ENCODE results near the gene LGI4. TPM values are rescaled to one million over a fixed set of nuclear protein-coding genes. Genes with fewer than 3 reads are reported as not detected.

Gene LGI4
- total RNA-seq, 1 donor from 2014 or later, result 0.20 TPM

DNA sequence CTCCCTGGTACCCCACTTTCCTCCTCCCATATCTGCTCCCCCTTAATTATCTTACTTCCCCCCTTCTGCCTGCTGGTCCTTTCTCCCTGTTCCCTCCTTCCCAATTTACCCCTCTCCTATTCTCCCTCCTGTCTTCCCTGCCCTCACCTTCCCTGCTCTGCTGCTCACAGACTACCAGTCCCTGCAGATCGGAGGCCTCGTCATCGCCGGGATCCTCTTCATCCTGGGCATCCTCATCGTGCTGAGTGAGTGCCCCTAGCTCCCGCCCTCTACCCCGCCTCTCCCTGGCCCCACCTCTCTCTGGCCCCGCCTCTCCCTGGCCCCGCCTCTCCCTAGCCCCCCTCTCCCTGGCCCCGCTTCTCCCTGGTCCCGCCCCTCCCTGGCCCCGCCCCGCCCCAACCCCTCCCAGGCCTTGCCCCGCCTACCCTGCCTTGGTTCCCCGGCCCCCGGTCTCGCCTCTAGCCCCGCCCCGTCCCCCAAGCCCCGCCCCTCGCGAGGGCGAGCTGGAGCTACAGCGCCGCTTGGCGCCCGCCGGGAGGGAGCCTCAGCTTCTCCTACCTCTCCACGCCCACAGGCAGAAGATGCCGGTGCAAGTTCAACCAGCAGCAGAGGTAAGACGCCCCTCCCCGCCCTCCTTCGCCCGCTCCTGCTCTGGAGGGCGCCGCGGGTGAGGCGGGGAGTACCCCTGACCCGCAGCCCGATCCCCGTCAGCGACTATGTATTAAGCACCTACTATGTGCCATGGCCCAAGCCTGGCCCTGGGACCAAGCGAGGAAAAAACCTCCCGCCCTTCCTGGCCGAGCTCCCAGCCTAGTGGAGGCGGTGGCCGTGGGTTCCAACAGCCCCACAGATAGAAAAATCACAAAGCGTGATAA lies 6.3 kb upstream of the LGI4 start:
- Histone ChIP-seq H3K9me3 (ENCODE audit: insufficient read depth, low read depth, low read length) (no peaks in the 10 kb centered on the region), H3K9ac (ENCODE audit: low read length) (no peak overlapping the region), H3K36me3 (ENCODE audit: insufficient read depth, low read length) (no peaks in the 10 kb centered on the region), H3K79me2 (ENCODE audit: insufficient read depth, low read length) (no peaks in the 10 kb centered on the region), H2AFZ (ENCODE audit: low read depth, low read length) (no peak overlapping the region), H3K27me3 (ENCODE audit: insufficient read depth, low read length) (peaks cover 30% of the 10 kb centered on the region), H3K4me2 (ENCODE audit: low read length) (peak overlapping the region; percentile 60), H3K4me1 (ENCODE audit: insufficient read depth, low read length) (peaks cover 4% of the 10 kb centered on the region), H3K4me3 (ENCODE audit: insufficient read depth, low read depth, low read length) (no peak overlapping the region), H3K27ac (ENCODE audit: low read depth, low read length) (no peak overlapping the region), H4K20me1 (ENCODE audit: insufficient read depth, low read length) (peaks cover 4% of the 10 kb centered on the region)
- Mint-ChIP-seq H3K27ac (ENCODE audit: unreplicated experiment) (no peak overlapping the region), H3K27me3 (ENCODE audit: low read depth, unreplicated experiment) (peaks cover 39% of the 10 kb centered on the region), H3K4me3 (ENCODE audit: unreplicated experiment) (peak overlapping the region; percentile 74), H3K36me3 (ENCODE audit: low read depth, unreplicated experiment) (no peaks in the 10 kb centered on the region), H3K4me1 (ENCODE audit: low read depth, unreplicated experiment) (peaks cover 11% of the 10 kb centered on the region), H3K9me3 (ENCODE audit: unreplicated experiment) (no peaks in the 10 kb centered on the region)
- DNase-seq (ENCODE audit: low read depth) (peak; percentile 58), FAIRE-seq (no peak)
- TF ChIP-seq, protein P1, sequence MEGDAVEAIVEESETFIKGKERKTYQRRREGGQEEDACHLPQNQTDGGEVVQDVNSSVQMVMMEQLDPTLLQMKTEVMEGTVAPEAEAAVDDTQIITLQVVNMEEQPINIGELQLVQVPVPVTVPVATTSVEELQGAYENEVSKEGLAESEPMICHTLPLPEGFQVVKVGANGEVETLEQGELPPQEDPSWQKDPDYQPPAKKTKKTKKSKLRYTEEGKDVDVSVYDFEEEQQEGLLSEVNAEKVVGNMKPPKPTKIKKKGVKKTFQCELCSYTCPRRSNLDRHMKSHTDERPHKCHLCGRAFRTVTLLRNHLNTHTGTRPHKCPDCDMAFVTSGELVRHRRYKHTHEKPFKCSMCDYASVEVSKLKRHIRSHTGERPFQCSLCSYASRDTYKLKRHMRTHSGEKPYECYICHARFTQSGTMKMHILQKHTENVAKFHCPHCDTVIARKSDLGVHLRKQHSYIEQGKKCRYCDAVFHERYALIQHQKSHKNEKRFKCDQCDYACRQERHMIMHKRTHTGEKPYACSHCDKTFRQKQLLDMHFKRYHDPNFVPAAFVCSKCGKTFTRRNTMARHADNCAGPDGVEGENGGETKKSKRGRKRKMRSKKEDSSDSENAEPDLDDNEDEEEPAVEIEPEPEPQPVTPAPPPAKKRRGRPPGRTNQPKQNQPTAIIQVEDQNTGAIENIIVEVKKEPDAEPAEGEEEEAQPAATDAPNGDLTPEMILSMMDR (IDR thresholded peaks at IDR 0.05; ENCODE audit: insufficient read depth, low read depth, low read length), result no peak
- no peak for TF ChIP-seq EZH2 (IDR thresholded peaks at IDR 0.05; ENCODE audit: insufficient read depth, low read length)

GRCh38 chr19:35140207-35140961 lies 5.5 kb upstream of the LGI4 start:
- no peak overlapping the region for H3K4me3 ChIP-seq (ENCODE audit: insufficient read depth, low read depth, low read length)
- Mint-ChIP-seq H3K27me3 (ENCODE audit: low read depth, unreplicated experiment) (peaks cover 38% of the 10 kb centered on the region), H3K36me3 (ENCODE audit: low read depth, unreplicated experiment) (no peaks in the 10 kb centered on the region), H3K27ac (ENCODE audit: unreplicated experiment) (no peak overlapping the region), H3K4me1 (ENCODE audit: low read depth, unreplicated experiment) (peaks cover 11% of the 10 kb centered on the region), H3K9me3 (ENCODE audit: unreplicated experiment) (no peaks in the 10 kb centered on the region), H3K4me3 (ENCODE audit: unreplicated experiment) (no peak overlapping the region)
- H3K27me3 ChIP-seq (ENCODE audit: insufficient read depth, low read length), result peaks cover 30% of the 10 kb centered on the region
- no peak for DNase-seq (ENCODE audit: low read depth)
- H3K27ac ChIP-seq (ENCODE audit: low read depth, low read length), result no peak overlapping the region
- no peaks in the 10 kb centered on the region for H3K9me3 ChIP-seq (ENCODE audit: insufficient read depth, low read depth, low read length)
- H3K4me2 ChIP-seq (ENCODE audit: low read length), result peak overlapping the region; percentile 60
- no peaks in the 10 kb centered on the region for H3K79me2 ChIP-seq (ENCODE audit: insufficient read depth, low read length)
- TF ChIP-seq, protein P1 (IDR thresholded peaks at IDR 0.05; ENCODE audit: insufficient read depth, low read depth, low read length), result no peak
- TF ChIP-seq EZH2 (IDR thresholded peaks at IDR 0.05; ENCODE audit: insufficient read depth, low read length), result no peak
- no peak overlapping the region for H3K9ac ChIP-seq (ENCODE audit: low read length)
- no peak overlapping the region for H2AFZ ChIP-seq (ENCODE audit: low read depth, low read length)
- no peaks in the 10 kb centered on the region for H3K36me3 ChIP-seq (ENCODE audit: insufficient read depth, low read length)
- peaks cover 4% of the 10 kb centered on the region for H3K4me1 ChIP-seq (ENCODE audit: insufficient read depth, low read length)
- FAIRE-seq, result no peak
- peaks cover 4% of the 10 kb centered on the region for H4K20me1 ChIP-seq (ENCODE audit: insufficient read depth, low read length)
